IMR-90 (cell line): ENCODE data around the gene NACC2. TPM values are rescaled to one million over a fixed set of nuclear protein-coding genes. Genes with fewer than 3 reads are reported as not detected.

Experiments used
- ATAC-seq: fragments of 200-7000 bp; cut with Tn5 transposase; 2 replicates; pipeline ENCODE4 v1.9.1; 2020; ENCODE audit warnings: low read depth, mild to moderate bottlenecking, moderate library complexity
- BruUV-seq: library from RNA; stranded (reverse); fragments of 400-500 nt; replicated peaks from 2 replicates; lab custom pipeline; 2021; lab: Mats Ljungman, UMichigan
- CTCF ChIA-PET: fragments of 300-600 bp; formaldehyde crosslinking; extraction: SDS; loops from one replicate; lab custom pipeline; 2021; ENCODE audit warnings: antibody characterized with exemption; lab: Yijun Ruan, JAX
- POLR2A ChIA-PET: fragments of 300-600 bp; sonication (Branson Sonifier 250); formaldehyde crosslinking; loops from one replicate; lab custom pipeline; 2022; ENCODE audit warnings: antibody characterized with exemption; ENCODE audit not compliant: unreplicated experiment; lab: Charles Lee
- DNase-seq: peaks from one replicate; pipeline ENCODE4 v3.0.0; 2013
- H2AFZ ChIP-seq: replicated peaks from 2 replicates; pipeline ENCODE3; 2013; ENCODE audit warnings: low read length, mild to moderate bottlenecking; ENCODE audit not compliant: poor library complexity
- H2AK5ac ChIP-seq: 2 replicates; pipeline ENCODE4 v1.6.1; 2013; ENCODE audit warnings: low read depth, low read length, inconsistent platforms
- H2AK9ac ChIP-seq: replicated peaks from 2 replicates; pipeline ENCODE3; 2013; ENCODE audit warnings: mild to moderate bottlenecking, low read depth, low read length, moderate library complexity; ENCODE audit not compliant: poor library complexity
- H2BK120ac ChIP-seq: 2 replicates; pipeline ENCODE4 v1.6.1; 2013; ENCODE audit warnings: low read depth, low read length, inconsistent platforms
- H2BK15ac ChIP-seq: 3 replicates; pipeline ENCODE4 v1.6.1; 2013; ENCODE audit warnings: low read depth, low read length, inconsistent platforms
- H2BK20ac ChIP-seq: 2 replicates; pipeline ENCODE4 v1.6.1; 2013; ENCODE audit warnings: low read depth, mild to moderate bottlenecking, inconsistent platforms, low read length, moderate library complexity
- H2BK5ac ChIP-seq: 2 replicates; pipeline ENCODE4 v1.6.1; 2013; ENCODE audit warnings: mild to moderate bottlenecking, low read depth, low read length, inconsistent platforms; ENCODE audit not compliant: poor library complexity, severe bottlenecking
- H3K14ac ChIP-seq: replicated peaks from 2 replicates; pipeline ENCODE4 v1.6.1; 2013; ENCODE audit warnings: low read depth, low read length, inconsistent platforms
- H3K18ac ChIP-seq: 2 replicates; pipeline ENCODE4 v1.6.1; 2013; ENCODE audit warnings: low read depth, low read length, control low read depth
- H3K23ac ChIP-seq: 2 replicates; pipeline ENCODE4 v1.6.1; 2013; ENCODE audit warnings: low read depth, low read length, inconsistent platforms
- H3K27ac ChIP-seq: 2 replicates; pipeline ENCODE4 v1.5.1; 2013; ENCODE audit warnings: mild to moderate bottlenecking, control low read depth, low read length; ENCODE audit not compliant: insufficient read depth
- H3K27me3 ChIP-seq: 2 replicates; pipeline ENCODE4 v1.6.1; 2013; ENCODE audit warnings: low read length; ENCODE audit not compliant: control insufficient read depth, insufficient read depth
- H3K36me3 ChIP-seq: 2 replicates; pipeline ENCODE4 v1.6.1; 2013; ENCODE audit warnings: low read length, mixed read lengths; ENCODE audit not compliant: control insufficient read depth, insufficient read depth
- H3K4ac ChIP-seq: 2 replicates; pipeline ENCODE4 v1.6.1; 2013; ENCODE audit warnings: low read depth, low read length, inconsistent platforms
- H3K4me1 ChIP-seq: 2 replicates; pipeline ENCODE4 v1.6.1; 2013; ENCODE audit warnings: low read length, mixed read lengths; ENCODE audit not compliant: control insufficient read depth, insufficient read depth
- H3K4me2 ChIP-seq: 2 replicates; pipeline ENCODE4 v1.6.1; 2013; ENCODE audit warnings: low read depth, mild to moderate bottlenecking, control low read depth, low read length, moderate library complexity
- H3K4me3 ChIP-seq: 2 replicates; pipeline ENCODE4 v1.5.1; 2013; ENCODE audit warnings: low read depth, mild to moderate bottlenecking, control low read depth, low read length, moderate library complexity; ENCODE audit not compliant: insufficient read depth
- H3K56ac ChIP-seq: 2 replicates; pipeline ENCODE4 v1.6.1; 2013; ENCODE audit warnings: low read length, inconsistent platforms; ENCODE audit not compliant: insufficient read depth; ENCODE audit errors: extremely low read depth
- H3K79me1 ChIP-seq, 2 experiments: 2 replicates each; pipeline ENCODE4 v1.6.1; 2013; ENCODE audit warnings: low read length in 2 of 2, inconsistent platforms in 1 of 2, low read depth in 1 of 2
- H3K9ac ChIP-seq: 2 replicates; pipeline ENCODE4 v1.6.1; 2013; ENCODE audit warnings: low read depth, low read length, control low read depth
- H3K9me1 ChIP-seq: 2 replicates; pipeline ENCODE4 v1.6.1; 2013; ENCODE audit warnings: low read length, inconsistent platforms; ENCODE audit not compliant: insufficient read depth
- H3K9me3 ChIP-seq: 2 replicates; pipeline ENCODE4 v1.6.1; 2013; ENCODE audit warnings: low read length; ENCODE audit not compliant: control insufficient read depth, insufficient read depth
- H4K20me1 ChIP-seq: 2 replicates; pipeline ENCODE4 v1.6.1; 2013; ENCODE audit warnings: low read length, inconsistent platforms; ENCODE audit not compliant: insufficient read depth
- H4K5ac ChIP-seq: 2 replicates; pipeline ENCODE4 v1.6.1; 2013; ENCODE audit warnings: mild to moderate bottlenecking, low read depth, low read length, control low read depth
- H4K8ac ChIP-seq, 2 experiments: 2 replicates each; pipeline ENCODE4 v1.6.1; 2013; ENCODE audit warnings: low read depth in 2 of 2, low read length in 2 of 2, control low read depth in 1 of 2, inconsistent platforms in 1 of 2
- H4K91ac ChIP-seq: 2 replicates; pipeline ENCODE4 v1.6.1; 2013; ENCODE audit warnings: low read depth, low read length, inconsistent platforms; ENCODE audit not compliant: insufficient read depth
- MAFK ChIP-seq: IDR thresholded peaks from 2 replicates; pipeline ENCODE4 v1.6.1; 2012; ENCODE audit warnings: low read depth, low read length, improper control_type of control experiment
- MAZ ChIP-seq: IDR thresholded peaks from 2 replicates; pipeline ENCODE4 v1.6.1; 2012; ENCODE audit warnings: low read depth, mild to moderate bottlenecking, low read length, improper control_type of control experiment, moderate library complexity, borderline replicate concordance
- MXI1 ChIP-seq: IDR thresholded peaks from 2 replicates; pipeline ENCODE4 v1.6.1; 2012; ENCODE audit warnings: low read depth, mild to moderate bottlenecking, low read length, moderate library complexity, borderline replicate concordance
- WGBS, 2 experiments: methylation state at CpG; one replicate each; pipeline versions ENCODE4 v1.1.5 to v1.1.7; 2013; ENCODE audit warnings: missing lambda C conversion rate in 2 of 2; ENCODE audit not compliant: insufficient read length in 1 of 2; ENCODE audit errors: extremely low coverage in 2 of 2; 5-methylcytosine and 5-hydroxymethylcytosine counted together
- dilution Hi-C: fragments of 300-500 bp; cut with HindIII; formaldehyde crosslinking; loops from one replicate; pipeline ENCODE4 v1.14.3; 2018; ENCODE audit warnings: low sequenced_read_pairs; ENCODE audit not compliant: unreplicated experiment
- in situ Hi-C: fragments of 300-500 bp; cut with MboI; formaldehyde crosslinking; loops from 3 replicates; pipeline ENCODE4 v1.14.3; 2019; ENCODE audit warnings: low sequenced_read_pairs, inconsistent platforms, mixed read lengths
- intact Hi-C: fragments of 100-400 bp; cut with micrococcal nuclease; formaldehyde crosslinking; loops from 2 replicates; pipeline ENCODE4 v1.10.0; 2022
- polyA plus RNA-seq, 3 experiments: library from polyadenylated mRNA; depleted of rRNA; stranded (reverse); fragments of >200 nt; gene quantifications; 2 replicates each; pipeline ENCODE4 v1.2.3, GENCODE V29; 2012; ENCODE audit warnings: low replicate concordance in 1 of 3
- total RNA-seq: library from RNA; depleted of rRNA; stranded (reverse); fragments of >200 nt; gene quantifications from 2 replicates; pipeline ENCODE4 v1.2.3, GENCODE V29; 2012
- TF ChIP-seq, protein P1 (sequence below): conservative IDR thresholded peaks from 2 replicates; pipeline ENCODE4 v1.5.1; 2012; ENCODE audit warnings: mild to moderate bottlenecking, low read depth, low read length, improper control_type of control experiment

NACC2 gene
- total and polyA plus RNA-seq, 2 of the 4 experiments (the other 2 are of a cell fraction) = 7.9 to 19.0 TPM

DNA sequence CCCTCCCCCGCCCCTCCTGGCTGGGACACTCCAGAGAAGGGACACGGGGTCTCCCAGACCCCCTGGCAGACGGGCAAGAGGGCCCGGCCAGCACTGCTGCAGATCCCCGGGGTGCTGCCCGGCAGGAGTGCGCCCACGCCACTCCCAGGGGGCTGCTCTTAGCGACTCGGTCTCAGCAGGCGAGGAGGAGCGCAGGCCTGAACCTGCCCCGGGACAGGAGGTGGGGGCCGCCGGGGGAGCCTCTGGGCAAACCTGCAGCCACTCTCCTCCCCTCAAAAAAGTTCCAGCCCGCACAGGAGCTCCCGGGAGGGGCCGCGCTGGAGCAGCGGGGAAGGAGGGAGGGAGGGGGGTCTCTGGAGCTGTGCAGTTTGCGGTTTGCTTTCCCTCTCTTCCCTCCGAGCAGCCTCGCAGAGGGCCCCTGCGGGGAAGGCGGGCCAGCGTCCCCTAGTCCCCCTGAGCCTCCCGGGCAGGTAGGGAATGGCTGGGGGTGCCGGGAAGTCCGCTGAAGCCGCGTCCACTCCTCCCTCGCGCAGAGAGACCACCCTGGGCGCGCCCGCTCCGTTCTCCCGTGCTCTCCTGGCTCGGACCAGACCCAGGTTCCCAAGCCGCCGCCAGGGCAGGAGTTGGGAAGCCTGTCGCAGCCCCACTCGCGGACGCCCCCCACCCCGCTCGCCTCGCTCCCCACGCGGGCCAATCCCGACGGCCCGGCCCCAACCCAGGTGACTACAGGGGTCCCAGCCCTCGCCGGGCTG, 44.2 kb downstream of the NACC2 start:
- POLR2A ChIA-PET = interaction anchor here (0.6 to 0.7 kb wide), 2 partner anchors 21 to 39 kb away, joined by 7 to 8 read pairs; no protein-coding TSS in a partner anchor
- no TSS peak for BruUV-seq
- 0 out of 2 replicates have a peak overlapping the region, but pooled peaks have one; percentile 21 for H3K14ac ChIP-seq
- peaks cover 58% of the 10 kb centered on the region for H4K20me1 ChIP-seq
- H4K5ac ChIP-seq = no peak overlapping the region
- peak overlapping the region; percentile 90 for H2AK9ac ChIP-seq
- DNase-seq = peak; percentile 16
- H4K91ac ChIP-seq = peak overlapping the region; percentile 75
- peak; percentile 3 for ATAC-seq
- CTCF ChIA-PET = interaction anchor here (0.6 to 1.3 kb wide), 4 partner anchors 11 to 83 kb away, joined by 3 to 5 read pairs (median 4); no protein-coding TSS in a partner anchor
- no peaks in the 10 kb centered on the region for H3K9me3 ChIP-seq
- H2BK120ac ChIP-seq = peak overlapping the region; percentile 64
- 0% methylated on average over 15 of the region's 55 CpGs; no CpG with 5 or more reads in 1 of the 2 experiments for WGBS, 2 experiments
- no peaks in the 10 kb centered on the region for H3K27me3 ChIP-seq
- H2BK20ac ChIP-seq = no peak overlapping the region
- H3K18ac ChIP-seq = peak overlapping the region; percentile 0; the same call in 1 of the 2 replicates
- H3K36me3 ChIP-seq = peaks cover 21% of the 10 kb centered on the region
- H3K4me1 ChIP-seq = peaks cover 25% of the 10 kb centered on the region
- dilution Hi-C loops = no loop called here
- H3K4me3 ChIP-seq = peak overlapping the region; percentile 44
- peak overlapping the region; percentile 43 to 61; a peak in 2 of 4 replicates for H4K8ac ChIP-seq
- peak overlapping the region; percentile 14 for H3K4me2 ChIP-seq
- H3K27ac ChIP-seq = peak overlapping the region; percentile 31
- peaks cover 20% of the 10 kb centered on the region; the same call in 1 of the 2 replicates for H3K9me1 ChIP-seq
- no peak overlapping the region; the same call in 2 of the 3 replicates for H2BK15ac ChIP-seq
- peaks cover 16 to 81% of the 10 kb centered on the region in 2 experiments for H3K79me1 ChIP-seq
- 0 out of 2 replicates have a peak overlapping the region, but pooled peaks have one; percentile 9 for H2AK5ac ChIP-seq
- peak overlapping the region; percentile 78 for H3K4ac ChIP-seq
- intact Hi-C loops = loop anchor here (5.0 kb wide), 1 partner anchor 56 kb away; no protein-coding TSS in a partner anchor
- peak overlapping the region; percentile 79 for H2BK5ac ChIP-seq
- peak overlapping the region; percentile 61 for H3K9ac ChIP-seq
- TF ChIP-seq MXI1 (no peak), MAZ (peak; percentile 14; the same call in 1 of the 2 replicates), MAFK (no peak)
- TF ChIP-seq, protein P1, sequence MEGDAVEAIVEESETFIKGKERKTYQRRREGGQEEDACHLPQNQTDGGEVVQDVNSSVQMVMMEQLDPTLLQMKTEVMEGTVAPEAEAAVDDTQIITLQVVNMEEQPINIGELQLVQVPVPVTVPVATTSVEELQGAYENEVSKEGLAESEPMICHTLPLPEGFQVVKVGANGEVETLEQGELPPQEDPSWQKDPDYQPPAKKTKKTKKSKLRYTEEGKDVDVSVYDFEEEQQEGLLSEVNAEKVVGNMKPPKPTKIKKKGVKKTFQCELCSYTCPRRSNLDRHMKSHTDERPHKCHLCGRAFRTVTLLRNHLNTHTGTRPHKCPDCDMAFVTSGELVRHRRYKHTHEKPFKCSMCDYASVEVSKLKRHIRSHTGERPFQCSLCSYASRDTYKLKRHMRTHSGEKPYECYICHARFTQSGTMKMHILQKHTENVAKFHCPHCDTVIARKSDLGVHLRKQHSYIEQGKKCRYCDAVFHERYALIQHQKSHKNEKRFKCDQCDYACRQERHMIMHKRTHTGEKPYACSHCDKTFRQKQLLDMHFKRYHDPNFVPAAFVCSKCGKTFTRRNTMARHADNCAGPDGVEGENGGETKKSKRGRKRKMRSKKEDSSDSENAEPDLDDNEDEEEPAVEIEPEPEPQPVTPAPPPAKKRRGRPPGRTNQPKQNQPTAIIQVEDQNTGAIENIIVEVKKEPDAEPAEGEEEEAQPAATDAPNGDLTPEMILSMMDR = no peak
- H3K23ac ChIP-seq = peak overlapping the region; percentile 50; the same call in 1 of the 2 replicates
- H3K56ac ChIP-seq = peak overlapping the region; percentile 47; the same call in 1 of the 2 replicates
- in situ Hi-C loops = no loop called here
- H2AFZ ChIP-seq = peak overlapping the region; percentile 86
